ENCODE data around the gene PEX13. TPM values are rescaled to one million over a fixed set of nuclear protein-coding genes. Genes with fewer than 3 reads are reported as not detected.

Gene PEX13
- total RNA-seq, 1 experiment from 2014 or later, result 19.8 TPM

- CTCF ChIA-PET, result interaction anchor here (1.5 kb wide), 1 partner anchor 299 kb away, joined by 3 read pairs; no protein-coding TSS in a partner anchor
Measured at GRCh38 chr2:61006486-61007105, 10.9 kb upstream of the PEX13 start.

More at GRCh38 chr2:61006486-61007105, 10.9 kb upstream of the PEX13 start:
- Histone ChIP-seq H3K79me2 (ENCODE audit: insufficient read depth, low read length) (no peaks in the 10 kb centered on the region), H3K9me2 (ENCODE audit: insufficient read depth) (no peaks in the 10 kb centered on the region), H3K27ac (ENCODE audit: low read depth, low read length) (no peak overlapping the region), H3K4me1 (ENCODE audit: control insufficient read depth in 1 of 2, insufficient read depth in 2 of 2, low read length in 2 of 2) (peaks cover 4 to 21% of the 10 kb centered on the region in 2 experiments), H3K9ac (ENCODE audit: low read length) (no peak overlapping the region), H3K27me3 (ENCODE audit: insufficient read depth, low read length) (no peaks in the 10 kb centered on the region), H3K4me2 (ENCODE audit: low read length) (no peak overlapping the region), H3K9me3 (ENCODE audit: control insufficient read depth in 1 of 2, insufficient read depth in 1 of 2, low read depth in 1 of 2, low read length in 2 of 2) (no peaks in the 10 kb centered on the region), H2AFZ (ENCODE audit: low read depth, low read length, poor library complexity, severe bottlenecking) (peak overlapping the region; percentile 99), H3K4me3 (replicated peaks in 1 of 2; ENCODE audit: low read depth in 1 of 2, low read length in 2 of 2) (no peak overlapping the region), H3K36me3 (ENCODE audit: control insufficient read depth in 1 of 2, insufficient read depth in 2 of 2, low read length in 2 of 2) (no peaks in the 10 kb centered on the region), H4K20me1 (ENCODE audit: insufficient read depth) (no peaks in the 10 kb centered on the region)
- RAD21 ChIA-PET (ENCODE audit: low non-redundant PET in 1 of 2, low total read pairs in 2 of 2, uncharacterized antibody in 2 of 2, unreplicated experiment in 2 of 2), result no interaction called here
- DNase-seq (ENCODE audit: low read depth, low spot score), result no peak
- POLR2A ChIA-PET, result no interaction called here
- intact Hi-C loops (cut with micrococcal nuclease), result no loop called here
- BruUV-seq (replicated peaks), result no TSS peak
- ATAC-seq, result no peak
- TF ChIP-seq ELF1 (IDR thresholded peaks at IDR 0.05; ENCODE audit: borderline replicate concordance, low read depth), result no peak
- TF ChIP-seq CBX3 (IDR thresholded peaks at IDR 0.05; ENCODE audit: low read depth), result no peak
- no peak for TF ChIP-seq JUND (IDR thresholded peaks at IDR 0.05)
- TF ChIP-seq, protein P1, sequence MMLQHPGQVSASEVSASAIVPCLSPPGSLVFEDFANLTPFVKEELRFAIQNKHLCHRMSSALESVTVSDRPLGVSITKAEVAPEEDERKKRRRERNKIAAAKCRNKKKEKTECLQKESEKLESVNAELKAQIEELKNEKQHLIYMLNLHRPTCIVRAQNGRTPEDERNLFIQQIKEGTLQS (IDR thresholded peaks at IDR 0.05), result no peak
- no peak for TF ChIP-seq TCF7L2 (IDR thresholded peaks at IDR 0.05; ENCODE audit: borderline replicate concordance, extremely low read depth, insufficient read depth, insufficient read length)
- TF ChIP-seq EZH2phosphoT487 (IDR thresholded peaks at IDR 0.05; ENCODE audit: borderline replicate concordance), result no peak
- no peak for TF ChIP-seq POLR2A (IDR thresholded peaks at IDR 0.05; ENCODE audit: borderline replicate concordance, extremely low read depth, insufficient read depth, insufficient read length)
- TF ChIP-seq, protein P2, sequence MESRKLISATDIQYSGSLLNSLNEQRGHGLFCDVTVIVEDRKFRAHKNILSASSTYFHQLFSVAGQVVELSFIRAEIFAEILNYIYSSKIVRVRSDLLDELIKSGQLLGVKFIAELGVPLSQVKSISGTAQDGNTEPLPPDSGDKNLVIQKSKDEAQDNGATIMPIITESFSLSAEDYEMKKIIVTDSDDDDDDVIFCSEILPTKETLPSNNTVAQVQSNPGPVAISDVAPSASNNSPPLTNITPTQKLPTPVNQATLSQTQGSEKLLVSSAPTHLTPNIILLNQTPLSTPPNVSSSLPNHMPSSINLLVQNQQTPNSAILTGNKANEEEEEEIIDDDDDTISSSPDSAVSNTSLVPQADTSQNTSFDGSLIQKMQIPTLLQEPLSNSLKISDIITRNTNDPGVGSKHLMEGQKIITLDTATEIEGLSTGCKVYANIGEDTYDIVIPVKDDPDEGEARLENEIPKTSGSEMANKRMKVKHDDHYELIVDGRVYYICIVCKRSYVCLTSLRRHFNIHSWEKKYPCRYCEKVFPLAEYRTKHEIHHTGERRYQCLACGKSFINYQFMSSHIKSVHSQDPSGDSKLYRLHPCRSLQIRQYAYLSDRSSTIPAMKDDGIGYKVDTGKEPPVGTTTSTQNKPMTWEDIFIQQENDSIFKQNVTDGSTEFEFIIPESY (IDR thresholded peaks at IDR 0.05; ENCODE audit: extremely low read depth, insufficient replicate concordance, low read length), result no peak
- no peak for TF ChIP-seq SP1 (IDR thresholded peaks at IDR 0.05; ENCODE audit: low read depth)
- TF ChIP-seq ZNF274 (IDR thresholded peaks at IDR 0.05; ENCODE audit: low read depth, low read length), result no peak
- TF ChIP-seq CTCF (IDR thresholded peaks at IDR 0.05 in 2 of 3, conservative IDR thresholded peaks at IDR 0.05 in 1 of 3; ENCODE audit: borderline replicate concordance in 1 of 3, insufficient read depth in 1 of 3, low read depth in 2 of 3, low read length in 2 of 3), result no peak

Data from HCT116 (cell line).